GM23248 (cell line): Measurements from ENCODE around the gene ARHGAP4.

Experiments
- EZH2 ChIP-seq: fragments of 200-600 bp; sonication (generic); IDR thresholded peaks from 2 replicates; pipeline ENCODE4 v1.6.1; 2018; ENCODE audit warnings: antibody characterized with exemption, mild to moderate bottlenecking; ENCODE audit not compliant: insufficient read depth, poor library complexity, severe bottlenecking
- EZH2phosphoT487 ChIP-seq: fragments of 200-600 bp; sonication (generic); IDR thresholded peaks from 2 replicates; pipeline ENCODE4 v1.6.1; 2018; ENCODE audit warnings: antibody characterized with exemption, moderate library complexity, mild to moderate bottlenecking, low read depth; ENCODE audit not compliant: insufficient read depth

DNA sequence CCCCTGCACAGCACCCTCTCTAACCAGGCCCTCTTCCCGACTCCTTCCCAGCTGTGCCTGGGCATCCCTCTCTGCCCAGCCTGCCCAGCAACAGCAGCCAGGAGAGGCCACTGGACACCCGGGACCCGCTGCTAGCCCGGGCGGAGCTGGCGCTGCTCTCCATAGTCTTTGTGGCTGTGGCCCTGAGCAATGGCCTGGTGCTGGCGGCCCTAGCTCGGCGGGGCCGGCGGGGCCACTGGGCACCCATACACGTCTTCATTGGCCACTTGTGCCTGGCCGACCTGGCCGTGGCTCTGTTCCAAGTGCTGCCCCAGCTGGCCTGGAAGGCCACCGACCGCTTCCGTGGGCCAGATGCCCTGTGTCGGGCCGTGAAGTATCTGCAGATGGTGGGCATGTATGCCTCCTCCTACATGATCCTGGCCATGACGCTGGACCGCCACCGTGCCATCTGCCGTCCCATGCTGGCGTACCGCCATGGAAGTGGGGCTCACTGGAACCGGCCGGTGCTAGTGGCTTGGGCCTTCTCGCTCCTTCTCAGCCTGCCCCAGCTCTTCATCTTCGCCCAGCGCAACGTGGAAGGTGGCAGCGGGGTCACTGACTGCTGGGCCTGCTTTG, 20.5 kb downstream of the ARHGAP4 start:
- no peak for TF ChIP-seq EZH2
- TF ChIP-seq EZH2phosphoT487 = no peak
